HCT116 (cell line): ENCODE measurements around the gene SMOC1. TPM values are rescaled to one million over a fixed set of nuclear protein-coding genes. Genes with fewer than 3 reads are reported as not detected.

Experiments used
- ATAC-seq: fragments of 200-7000 bp; cut with Tn5 transposase; 2 replicates; pipeline ENCODE4 v1.9.1; 2020; ENCODE audit warnings: mild to moderate bottlenecking, moderate library complexity
- BruUV-seq: library from RNA; stranded (reverse); fragments of 400-500 nt; replicated peaks from 2 replicates; lab custom pipeline; 2021; lab: Mats Ljungman, UMichigan
- CTCF ChIA-PET: fragments of 300-600 bp; sonication (Branson Sonifier 250); formaldehyde crosslinking; loops from one replicate; lab custom pipeline; 2021; ENCODE audit warnings: antibody characterized with exemption; lab: Charles Lee
- POLR2A ChIA-PET: fragments of 300-600, 350-600 bp; sonication (Branson Sonifier 250); formaldehyde crosslinking; loops from one replicate; lab custom pipeline; 2021; ENCODE audit warnings: antibody characterized with exemption; lab: Charles Lee
- RAD21 ChIA-PET, 2 experiments: fragments of 300-600 bp; sonication (Branson Sonifier 250); formaldehyde crosslinking; loops; one replicate each; lab custom pipeline; 2023; ENCODE audit warnings: low total read pairs in 2 of 2; ENCODE audit not compliant: uncharacterized antibody in 2 of 2, unreplicated experiment in 2 of 2, low non-redundant PET in 1 of 2; lab: Charles Lee
- DNase-seq: peaks from one replicate; pipeline ENCODE4 v3.0.0-alpha.2; 2010; ENCODE audit warnings: low read depth, low spot score
- H2AFZ ChIP-seq: fragments of 200-600 bp; shearing (Covaris generic), sonication (generic); 2 replicates; pipeline ENCODE4 v1.6.1; 2017; ENCODE audit warnings: low read depth, mixed run types, mixed read lengths, antibody characterized with exemption, low read length; ENCODE audit not compliant: poor library complexity, severe bottlenecking
- H3K27ac ChIP-seq: 2 replicates; pipeline ENCODE4 v1.5.1; 2012; ENCODE audit warnings: low read depth, low read length
- H3K27me3 ChIP-seq: fragments of 200-600 bp; sonication (generic); 2 replicates; pipeline ENCODE4 v1.6.1; 2016; ENCODE audit warnings: mixed run types, low read length, mixed read lengths; ENCODE audit not compliant: insufficient read depth
- H3K36me3 ChIP-seq, 2 experiments: fragments of 200-500 bp in 1 of 2; fragments of 200-600 bp in 1 of 2; sonication (Bioruptor generic) in 1 of 2; sonication (generic) in 1 of 2; 2 replicates each; pipeline versions ENCODE4 v1.5.1 to v1.6.1; 2014 to 2016; ENCODE audit warnings: low read length in 2 of 2, inconsistent platforms in 1 of 2, mixed read lengths in 1 of 2, mixed run types in 1 of 2; ENCODE audit not compliant: insufficient read depth in 2 of 2, control insufficient read depth in 1 of 2
- H3K4me1 ChIP-seq, 2 experiments: fragments of 200-600 bp in 1 of 2; sonication (generic) in 1 of 2; 2 replicates each; pipeline versions ENCODE4 v1.5.1 to v1.6.1; 2012 to 2017; ENCODE audit warnings: low read length in 2 of 2, inconsistent platforms in 1 of 2, mild to moderate bottlenecking in 1 of 2, mixed read lengths in 1 of 2, mixed run types in 1 of 2, moderate library complexity in 1 of 2; ENCODE audit not compliant: insufficient read depth in 2 of 2, control insufficient read depth in 1 of 2
- H3K4me2 ChIP-seq: fragments of 200-600 bp; sonication (generic); 2 replicates; pipeline ENCODE4 v1.6.1; 2017; ENCODE audit warnings: mixed run types, low read length, mixed read lengths
- H3K4me3 ChIP-seq, 2 experiments: fragments of 200-600 bp in 1 of 2; sonication (generic) in 1 of 2; replicated peaks in 1 of 2; 2 replicates each; pipeline ENCODE4 v1.5.1; 2011 to 2016; ENCODE audit warnings: low read length in 2 of 2, control low read depth in 1 of 2, low read depth in 1 of 2, mild to moderate bottlenecking in 1 of 2, mixed read lengths in 1 of 2, mixed run types in 1 of 2
- H3K79me2 ChIP-seq: fragments of 200-600 bp; sonication (generic); 2 replicates; pipeline ENCODE4 v1.6.1; 2017; ENCODE audit warnings: mild to moderate bottlenecking, mixed run types, low read length, moderate library complexity, mixed read lengths; ENCODE audit not compliant: insufficient read depth
- H3K9ac ChIP-seq: fragments of 200-600 bp; sonication (generic); 2 replicates; pipeline ENCODE4 v1.6.1; 2016; ENCODE audit warnings: low read length, mixed read lengths
- H3K9me2 ChIP-seq: fragments of 200-600 bp; sonication (generic), shearing (Covaris generic); 2 replicates; pipeline ENCODE4 v1.6.1; 2017; ENCODE audit warnings: mixed run types, mild to moderate bottlenecking, moderate library complexity; ENCODE audit not compliant: insufficient read depth
- H3K9me3 ChIP-seq, 2 experiments: fragments of 200-500 bp in 1 of 2; fragments of 200-600 bp in 1 of 2; sonication (Bioruptor generic) in 1 of 2; sonication (generic) in 1 of 2; 2 replicates each; pipeline ENCODE4 v1.6.1; 2014 to 2017; ENCODE audit warnings: low read length in 2 of 2, mixed read lengths in 2 of 2, inconsistent platforms in 1 of 2, low read depth in 1 of 2, mild to moderate bottlenecking in 1 of 2, mixed run types in 1 of 2, moderate library complexity in 1 of 2; ENCODE audit not compliant: control insufficient read depth in 1 of 2, insufficient read depth in 1 of 2
- H4K20me1 ChIP-seq: fragments of 200-600 bp; sonication (generic), shearing (Covaris generic); 2 replicates; pipeline ENCODE4 v1.6.1; 2017; ENCODE audit warnings: mixed run types, mild to moderate bottlenecking, moderate library complexity; ENCODE audit not compliant: insufficient read depth
- ATF3 ChIP-seq: IDR thresholded peaks from 2 replicates; pipeline ENCODE4 v1.6.1; 2012
- CEBPB ChIP-seq: IDR thresholded peaks from 2 replicates; pipeline ENCODE4 v1.6.1; 2012; ENCODE audit warnings: low read depth
- CTCF ChIP-seq, 3 experiments: fragments of 200-600 bp in 1 of 3; sonication (generic) in 1 of 3; IDR thresholded peaks in 2 of 3; conservative IDR thresholded peaks in 1 of 3; 2 replicates each; pipeline ENCODE4 v1.5.1; 2012 to 2017; ENCODE audit warnings: low read depth in 2 of 3, low read length in 2 of 3, antibody characterized with exemption in 1 of 3, borderline replicate concordance in 1 of 3, control low read depth in 1 of 3, mild to moderate bottlenecking in 1 of 3, mixed read lengths in 1 of 3, mixed run types in 1 of 3, moderate library complexity in 1 of 3; ENCODE audit not compliant: insufficient read depth in 1 of 3
- EGR1 ChIP-seq: IDR thresholded peaks from 2 replicates; pipeline ENCODE4 v1.6.1; 2012; ENCODE audit warnings: low read depth
- ELF1 ChIP-seq: IDR thresholded peaks from 2 replicates; pipeline ENCODE4 v1.6.1; 2012; ENCODE audit warnings: low read depth, borderline replicate concordance
- EZH2 ChIP-seq: fragments of 200-600 bp; sonication (generic); IDR thresholded peaks from 2 replicates; pipeline ENCODE4 v1.6.1; 2017; ENCODE audit warnings: antibody characterized with exemption, mixed run types
- EZH2phosphoT487 ChIP-seq: fragments of 200-600 bp; IDR thresholded peaks from 2 replicates; pipeline ENCODE4 v1.6.1; 2018; ENCODE audit warnings: antibody characterized with exemption, borderline replicate concordance
- JUND ChIP-seq: IDR thresholded peaks from 2 replicates; pipeline ENCODE4 v1.6.1; 2012
- POLR2A ChIP-seq: IDR thresholded peaks from 2 replicates; pipeline ENCODE4 v1.7.0; 2011; ENCODE audit warnings: borderline replicate concordance; ENCODE audit not compliant: insufficient read depth, insufficient read length; ENCODE audit errors: extremely low read depth
- POLR2AphosphoS5 ChIP-seq: IDR thresholded peaks from 2 replicates; pipeline ENCODE4 v1.6.1; 2011; ENCODE audit warnings: mild to moderate bottlenecking, low read depth, low read length, moderate library complexity
- RAD21 ChIP-seq: IDR thresholded peaks from 2 replicates; pipeline ENCODE4 v1.6.1; 2012; ENCODE audit warnings: low read depth, mild to moderate bottlenecking
- REST ChIP-seq: IDR thresholded peaks from 2 replicates; pipeline ENCODE4 v1.6.1; 2012; ENCODE audit warnings: low read depth
- SIN3A ChIP-seq: IDR thresholded peaks from 2 replicates; pipeline ENCODE4 v1.6.1; 2012; ENCODE audit warnings: low read depth
- SP1 ChIP-seq: IDR thresholded peaks from 2 replicates; pipeline ENCODE4 v1.6.1; 2012; ENCODE audit warnings: low read depth
- SRF ChIP-seq: IDR thresholded peaks from 2 replicates; pipeline ENCODE4 v1.6.1; 2012; ENCODE audit warnings: low read depth
- TCF7L2 ChIP-seq: IDR thresholded peaks from 2 replicates; pipeline ENCODE4 v1.7.0; 2011; ENCODE audit warnings: borderline replicate concordance, inconsistent platforms; ENCODE audit not compliant: insufficient read depth, insufficient read length; ENCODE audit errors: extremely low read depth
- ZBTB33 ChIP-seq: IDR thresholded peaks from 2 replicates; pipeline ENCODE4 v1.6.1; 2011; ENCODE audit warnings: mild to moderate bottlenecking, low read length, moderate library complexity; ENCODE audit not compliant: insufficient replicate concordance; ENCODE audit errors: extremely low read depth
- ZNF274 ChIP-seq: fragments of 200-500 bp; sonication (Bioruptor generic); IDR thresholded peaks from 2 replicates; pipeline ENCODE4 v1.6.1; 2014; ENCODE audit warnings: mild to moderate bottlenecking, low read depth, low read length, inconsistent platforms
- intact Hi-C: fragments of 100-400 bp; cut with micrococcal nuclease; formaldehyde crosslinking; loops from 2 replicates; pipeline ENCODE4 v1.10.0; 2022
- total RNA-seq: library from RNA; stranded (reverse); gene quantifications from one replicate; pipeline ENCODE4 v1.2.1, GENCODE V29; 2021; ENCODE audit not compliant: unreplicated experiment

The SMOC1 gene
- total RNA-seq, 1 experiment from 2014 or later: not detected

GRCh38 chr14:69980457-69981425 lies 101.5 kb downstream of the SMOC1 start:
- no peaks in the 10 kb centered on the region for H3K79me2 ChIP-seq
- peaks cover 29% of the 10 kb centered on the region for H3K27me3 ChIP-seq
- H3K9ac ChIP-seq: no peak overlapping the region
- TF ChIP-seq EZH2phosphoT487 (no peak), ZBTB33 (no peak), CEBPB (no peak), POLR2AphosphoS5 (no peak), SP1 (no peak), ATF3 (no peak), SIN3A (no peak), POLR2A (no peak), SRF (no peak), ELF1 (no peak), JUND (no peak), CTCF (IDR thresholded peaks at IDR 0.05 in 2 of 3, conservative IDR thresholded peaks at IDR 0.05 in 1 of 3; ENCODE audit: borderline replicate concordance in 1 of 3, insufficient read depth in 1 of 3, low read depth in 2 of 3, low read length in 2 of 3) (no peak), RAD21 (no peak), ZNF274 (no peak), EZH2 (no peak), EGR1 (no peak), TCF7L2 (no peak), REST (no peak)
- TF ChIP-seq, all 23 proteins: peak for 0
- POLR2A ChIA-PET: no interaction called here
- Histone ChIP-seq H2AFZ (no peak overlapping the region), H4K20me1 (no peaks in the 10 kb centered on the region), H3K4me3 (no peak overlapping the region), H3K36me3 (no peaks in the 10 kb centered on the region), H3K9me2 (no peaks in the 10 kb centered on the region), H3K4me2 (peak overlapping the region; percentile 4; the same call in 1 of the 2 replicates), H3K27ac (no peak overlapping the region), H3K9me3 (no peaks in the 10 kb centered on the region), H3K4me1 (peaks cover 0 to 13% of the 10 kb centered on the region in 2 experiments; a peak in 1 of 4 replicates)
- DNase-seq (peak; percentile 15), ATAC-seq (peak; percentile 63)
- RAD21 ChIA-PET: no interaction called here
- CTCF ChIA-PET: no interaction called here
- intact Hi-C loops: no loop called here
- no TSS peak for BruUV-seq
